Hematopoietic multipotent progenitor cell treated with erythropoietin and hydrocortisone succinate and interleukin-3 and kit ligand, for 15 days (in vitro differentiated cells): ENCODE results near the gene ATP6V0E2.
"Not testable (repeated sequence)": the region's sequence is repeated elsewhere in the genome, so short reads cannot be mapped to it uniquely, and the experiment has no call there.

Source experiments
- DNase-seq: peaks from one replicate; pipeline ENCODE4 v3.0.0-alpha.2; 2015; ENCODE audit warnings: low spot score

Gene ATP6V0E2

DNA sequence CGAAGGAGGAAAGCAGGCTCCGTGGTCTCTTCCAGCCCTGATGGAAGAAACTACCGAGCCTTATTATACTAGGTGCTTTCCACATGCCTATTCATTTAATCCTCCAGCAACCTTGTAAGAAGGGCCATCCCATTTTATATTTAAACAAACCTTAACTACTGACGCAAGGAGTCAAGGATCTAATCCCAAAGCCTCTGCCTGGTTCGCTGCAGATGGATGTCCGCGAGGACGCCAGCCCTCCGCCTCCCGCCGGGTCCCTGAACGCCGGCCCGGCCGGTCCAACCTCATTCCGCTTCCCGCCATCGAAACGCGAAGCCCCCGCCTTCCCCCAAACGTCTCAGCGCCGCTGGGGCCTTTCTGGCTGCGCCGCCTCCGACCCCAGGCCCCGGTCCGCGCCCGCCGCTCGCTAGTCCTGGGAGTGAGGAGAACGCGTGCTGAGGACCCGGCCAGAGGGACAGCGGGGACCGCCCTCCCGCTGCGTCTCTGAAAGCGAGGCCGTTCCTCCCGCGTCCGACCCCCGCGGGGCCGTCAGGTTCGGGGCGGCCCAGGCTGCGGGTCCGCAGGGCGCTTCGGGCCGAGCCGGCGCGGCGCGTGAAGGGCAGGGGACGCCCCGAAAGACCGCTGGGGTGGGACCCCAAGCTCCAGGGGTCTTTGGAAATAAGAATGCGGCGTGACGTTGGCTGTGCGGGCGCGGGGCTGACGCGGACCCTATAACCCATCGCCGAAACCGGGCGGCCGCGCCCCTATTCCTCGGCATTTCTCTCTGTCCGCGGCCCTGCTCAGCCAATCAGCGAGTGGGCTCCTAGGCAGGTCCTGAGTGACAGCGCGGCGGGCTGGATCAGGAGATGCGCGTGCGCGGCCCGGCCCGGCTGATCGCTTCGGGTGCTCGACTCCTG, at the start of gene ATP6V0E2:
ATP6V0E2 (plus strand) TSS at position 896 of the 896 bp plus-strand sequence. CDS start 97 bp downstream, outside the sequence.
- DNase-seq, result peak; percentile 75

DNA sequence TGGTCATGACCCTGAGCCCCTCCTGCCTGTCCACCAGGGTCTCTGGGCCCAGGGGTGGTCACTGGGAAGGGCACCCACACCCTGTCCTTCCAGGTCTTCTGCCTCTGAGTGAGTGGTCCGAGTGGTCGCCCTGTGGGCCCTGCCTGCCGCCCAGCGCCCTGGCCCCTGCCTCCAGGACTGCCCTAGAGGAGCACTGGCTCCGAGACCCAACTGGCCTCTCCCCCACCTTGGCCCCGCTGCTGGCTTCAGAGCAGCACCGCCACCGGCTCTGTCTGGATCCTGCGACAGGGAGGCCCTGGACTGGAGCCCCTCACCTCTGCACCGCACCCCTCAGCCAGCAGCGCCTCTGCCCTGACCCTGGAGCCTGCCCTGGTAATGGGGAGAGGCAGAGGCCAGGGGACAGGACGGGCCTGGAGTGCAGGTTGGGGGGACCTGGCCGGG, 49.4 kb upstream of the ATP6V0E2 start:
- DNase-seq, result no peak

DNA sequence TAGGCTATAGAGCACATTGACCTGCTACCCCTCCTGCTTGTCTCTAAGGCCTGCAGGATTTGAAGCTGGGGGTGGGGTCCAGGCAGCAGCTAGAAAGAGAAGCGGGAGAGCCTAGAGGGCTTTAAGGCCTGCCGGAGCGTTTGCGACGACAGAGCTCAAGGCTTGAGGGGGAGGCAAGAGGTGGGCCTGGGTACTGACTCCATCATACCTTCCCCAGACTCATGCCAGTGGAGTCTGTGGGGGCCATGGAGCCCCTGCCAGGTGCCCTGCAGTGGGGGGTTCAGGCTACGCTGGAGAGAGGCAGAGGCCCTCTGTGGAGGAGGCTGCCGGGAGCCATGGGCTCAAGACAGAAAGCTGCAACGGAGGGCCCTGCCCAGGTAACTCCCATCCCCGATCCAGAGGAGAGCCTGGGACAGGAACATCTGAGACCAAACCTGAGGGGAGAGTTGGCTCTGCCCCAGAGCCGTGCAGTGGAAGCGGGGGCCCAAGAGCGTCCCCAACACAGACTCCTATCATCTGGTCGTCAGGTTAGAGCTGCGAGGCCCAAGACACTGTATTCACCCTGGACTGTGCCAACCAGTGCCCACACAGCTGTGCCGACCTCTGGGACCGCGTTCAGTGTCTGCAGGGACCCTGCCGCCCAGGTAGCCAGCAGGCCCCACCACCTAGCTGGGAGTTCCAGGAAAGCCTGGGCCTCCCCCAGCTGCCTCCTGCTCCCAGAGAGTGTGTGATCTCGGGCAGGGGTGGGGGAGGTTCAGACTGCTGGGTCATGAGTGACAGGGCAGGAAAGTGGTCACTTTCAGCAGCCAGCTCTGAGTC, 48.8 kb upstream of the ATP6V0E2 start:
- no peak for DNase-seq

DNA sequence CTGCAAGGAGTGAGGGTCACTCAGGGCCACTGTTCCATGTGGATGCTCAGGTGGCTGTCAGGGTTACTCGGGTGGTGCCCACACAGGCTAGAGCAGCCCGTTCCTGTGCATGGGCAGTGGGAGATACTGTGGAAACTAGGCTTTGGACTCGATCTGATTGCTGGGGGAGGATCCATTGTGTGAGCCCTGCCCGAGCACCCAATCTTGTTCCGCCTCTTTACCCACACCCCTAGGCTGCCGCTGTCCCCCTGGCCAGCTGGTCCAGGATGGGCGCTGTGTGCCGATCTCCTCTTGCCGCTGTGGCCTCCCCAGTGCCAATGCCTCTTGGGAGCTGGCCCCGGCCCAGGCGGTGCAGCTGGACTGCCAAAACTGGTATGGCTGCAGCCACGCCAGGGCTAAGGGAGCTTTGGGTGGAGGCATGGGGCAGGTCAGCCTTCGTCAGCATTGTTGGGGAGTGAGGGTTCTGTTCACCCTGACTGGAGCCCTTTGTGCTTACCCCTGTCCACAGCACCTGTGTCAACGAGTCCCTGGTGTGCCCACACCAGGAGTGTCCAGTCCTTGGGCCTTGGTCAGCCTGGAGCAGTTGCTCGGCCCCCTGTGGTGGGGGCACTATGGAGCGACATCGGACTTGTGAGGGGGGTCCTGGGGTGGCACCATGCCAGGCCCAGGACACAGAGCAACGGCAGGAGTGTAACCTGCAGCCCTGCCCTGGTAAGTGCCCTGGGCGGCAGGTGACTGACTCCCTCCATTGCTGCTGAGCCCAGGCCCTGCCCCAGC, 48.0 kb upstream of the ATP6V0E2 start:
- no peak for DNase-seq

DNA sequence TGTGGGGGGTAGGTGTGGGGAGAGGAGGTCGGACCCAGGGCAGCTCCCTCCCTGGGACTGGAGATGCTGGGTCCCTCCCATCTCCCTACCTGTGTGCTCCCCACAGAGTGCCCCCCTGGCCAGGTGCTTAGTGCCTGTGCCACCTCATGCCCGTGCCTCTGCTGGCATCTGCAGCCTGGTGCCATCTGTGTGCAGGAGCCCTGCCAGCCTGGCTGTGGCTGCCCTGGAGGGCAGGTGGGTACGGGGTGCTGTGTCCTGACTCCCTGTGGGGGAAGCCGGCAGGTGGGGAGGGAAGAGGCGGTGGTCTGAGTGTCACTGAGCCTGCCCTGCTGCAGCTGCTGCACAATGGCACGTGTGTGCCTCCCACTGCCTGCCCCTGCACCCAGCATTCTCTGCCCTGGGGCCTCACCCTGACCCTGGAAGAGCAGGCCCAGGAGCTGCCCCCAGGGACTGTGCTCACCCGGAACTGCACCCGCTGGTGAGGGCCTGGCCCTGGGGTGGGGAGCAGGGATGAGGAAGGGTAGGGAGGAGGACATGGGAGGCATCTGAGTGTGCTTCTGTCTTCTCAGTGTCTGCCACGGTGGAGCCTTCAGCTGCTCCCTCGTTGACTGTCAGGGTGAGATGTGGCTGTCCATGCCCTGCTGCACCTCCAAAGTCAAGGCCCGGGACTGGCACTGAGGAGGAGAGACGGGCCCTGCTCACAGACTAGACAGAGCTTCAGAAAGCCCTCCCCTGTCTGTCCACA, 47.3 kb upstream of the ATP6V0E2 start:
- no peak for DNase-seq

DNA sequence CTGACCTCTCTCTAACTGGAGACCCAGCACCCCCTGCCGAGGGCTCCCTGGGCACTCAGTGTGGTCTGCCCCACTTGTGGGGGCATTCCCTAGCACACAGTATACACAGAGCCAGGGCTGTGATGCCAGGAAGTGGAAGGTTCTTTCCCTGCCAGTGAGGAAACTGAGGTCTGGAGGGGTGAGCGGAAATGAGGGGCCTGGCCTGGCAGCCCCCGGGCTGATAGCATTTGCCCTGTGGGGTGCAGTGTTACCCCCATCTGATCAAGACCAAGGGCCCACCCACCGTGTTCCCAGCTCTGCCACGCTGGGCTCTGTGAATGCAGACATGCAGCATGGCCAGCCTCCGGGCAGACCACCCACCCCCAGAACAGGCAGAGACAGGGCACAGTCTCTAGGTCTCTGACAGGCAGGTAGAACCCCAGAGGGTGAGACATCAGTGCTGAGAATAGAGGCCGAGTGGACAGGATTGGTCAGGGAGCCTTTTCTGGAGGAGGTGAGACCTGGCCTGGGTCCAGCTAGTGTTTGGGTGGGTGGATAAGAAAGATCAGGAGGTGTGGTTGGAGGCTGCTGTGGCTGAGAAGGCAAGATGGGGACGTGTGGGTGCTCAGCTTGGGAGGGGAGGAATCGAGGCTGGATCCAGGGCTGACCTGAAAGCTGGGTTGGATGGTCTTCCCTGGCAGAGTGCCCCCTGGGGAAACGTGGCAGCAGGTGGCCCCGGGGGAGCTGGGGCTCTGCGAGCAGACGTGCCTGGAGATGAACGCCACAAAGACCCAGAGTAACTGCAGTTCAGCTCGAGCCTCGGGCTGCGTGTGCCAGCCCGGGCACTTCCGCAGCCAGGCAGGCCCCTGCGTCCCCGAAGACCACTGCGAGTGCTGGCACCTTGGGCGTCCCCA, 46.4 kb upstream of the ATP6V0E2 start:
- DNase-seq, result no peak

DNA sequence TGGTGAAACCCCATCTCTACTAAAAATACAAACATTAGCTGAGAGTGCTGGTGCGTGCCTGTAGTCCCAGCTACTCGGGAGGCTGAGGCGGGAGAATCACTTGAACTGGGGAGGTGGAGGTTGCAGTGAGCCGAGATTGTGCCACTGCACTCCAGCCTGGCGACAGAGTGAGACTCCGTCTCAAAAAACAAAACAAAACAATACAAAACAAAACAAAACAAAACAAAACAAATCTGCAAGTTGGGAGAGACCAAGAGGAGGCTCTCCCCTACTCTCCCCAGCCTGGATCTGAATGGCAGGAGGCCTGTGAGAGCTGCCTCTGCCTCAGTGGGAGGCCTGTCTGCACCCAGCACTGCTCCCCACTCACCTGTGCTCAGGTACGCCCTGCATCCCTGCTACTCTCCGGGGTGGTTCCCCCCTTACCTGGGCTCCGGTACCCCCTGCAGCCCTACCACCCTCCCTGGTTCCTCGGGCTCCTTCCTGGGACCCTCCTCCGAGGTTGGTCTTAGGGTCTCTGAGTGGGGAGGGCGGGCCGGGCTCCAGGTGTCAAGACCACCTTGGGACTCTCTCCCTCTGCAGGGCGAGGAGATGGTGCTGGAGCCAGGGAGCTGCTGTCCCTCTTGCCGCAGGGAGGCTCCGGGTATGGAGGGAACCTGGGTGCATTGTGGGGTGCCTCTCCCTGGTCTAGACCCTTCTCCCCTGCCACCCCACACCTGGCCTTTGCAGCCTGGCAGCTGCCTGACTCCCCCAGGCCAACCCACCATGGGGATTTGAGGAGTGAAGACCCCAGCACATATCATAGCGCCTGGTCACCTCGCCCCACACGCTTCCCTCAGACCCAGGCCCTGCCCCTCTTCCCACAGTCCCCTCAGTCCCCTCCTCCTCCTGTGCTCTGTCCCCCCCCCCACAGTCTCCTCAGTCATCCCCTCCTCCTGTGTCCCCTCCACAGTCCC, 45.1 kb upstream of the ATP6V0E2 start:
- no peak for DNase-seq

DNA sequence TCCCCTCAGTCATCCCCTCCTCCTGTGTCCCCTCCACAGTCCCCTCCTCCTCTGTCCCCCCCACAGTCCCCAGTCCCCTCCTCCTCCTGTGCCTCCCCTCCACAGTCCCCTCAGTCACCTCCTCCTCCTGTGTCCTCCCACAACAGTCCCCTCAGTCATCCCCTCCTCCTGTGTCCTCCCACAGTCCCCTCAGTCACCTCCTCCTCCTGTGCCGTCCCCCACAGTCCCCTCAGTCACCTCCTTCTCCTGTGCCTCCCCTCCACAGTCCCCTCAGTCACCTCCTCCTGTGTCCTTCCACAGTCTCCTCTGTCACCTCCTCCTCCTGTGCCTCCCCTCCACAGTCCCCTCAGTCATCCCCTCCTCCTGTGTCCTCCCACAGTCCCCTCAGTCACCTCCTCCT, 43.2 kb upstream of the ATP6V0E2 start:
- not testable (repeated sequence) for DNase-seq

DNA sequence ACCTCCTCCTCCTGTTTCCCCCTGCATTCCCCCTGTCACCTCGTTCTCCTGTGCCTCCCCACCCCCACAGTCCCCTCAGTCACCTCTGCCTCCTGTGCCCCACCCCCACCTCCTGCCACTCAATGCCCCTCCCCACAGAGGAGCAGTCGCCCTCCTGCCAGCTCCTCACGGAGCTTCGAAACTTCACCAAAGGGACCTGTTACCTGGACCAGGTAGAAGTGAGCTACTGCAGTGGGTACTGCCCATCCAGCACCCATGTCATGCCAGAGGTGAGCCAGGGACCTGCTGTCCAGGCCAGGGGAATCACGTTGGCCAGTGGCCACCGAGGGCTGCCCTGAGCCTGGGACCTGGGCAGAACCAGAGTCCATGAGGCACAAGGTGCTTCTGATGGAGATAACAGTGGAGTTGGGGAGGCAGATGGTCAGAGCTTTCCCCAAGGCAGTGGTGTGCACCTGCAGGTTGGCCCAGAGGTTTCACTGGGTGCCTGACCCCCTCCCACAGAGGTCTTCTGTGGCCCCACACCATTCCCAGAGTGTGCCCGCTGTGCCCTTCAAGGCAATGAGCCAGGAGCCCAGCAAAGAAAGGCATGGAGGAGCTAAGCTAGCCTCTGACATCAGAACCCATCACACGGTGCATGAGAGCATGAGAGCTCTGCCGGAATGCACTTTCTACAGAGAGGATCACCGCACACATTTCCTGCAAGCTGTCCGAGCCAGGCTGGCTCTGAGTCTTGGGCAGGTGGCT, 42.6 kb upstream of the ATP6V0E2 start:
- DNase-seq, result no peak

DNA sequence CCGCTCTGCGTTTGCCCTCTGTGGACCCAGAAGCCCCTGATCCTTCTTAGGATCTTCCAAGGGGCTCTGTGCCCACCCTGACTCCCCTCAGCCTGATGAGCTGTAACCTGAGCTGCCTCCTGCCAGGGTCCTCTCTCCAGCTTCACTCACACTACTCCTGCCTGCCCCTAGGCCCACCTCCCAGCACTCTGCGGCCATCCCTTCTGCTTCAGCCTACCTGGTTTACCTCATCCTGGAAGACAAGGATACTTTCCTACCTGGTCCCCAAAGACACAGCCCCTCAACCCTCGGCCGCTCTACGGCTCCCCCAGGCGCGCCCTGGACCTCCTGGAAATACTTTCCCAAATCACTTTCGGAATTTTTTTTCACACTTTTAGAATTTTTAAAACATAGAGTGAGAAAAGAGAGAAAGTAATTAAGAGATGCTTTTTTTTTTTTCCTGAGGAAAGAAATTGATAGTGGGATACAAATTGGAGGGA, 42.0 kb upstream of the ATP6V0E2 start:
- no peak for DNase-seq

DNA sequence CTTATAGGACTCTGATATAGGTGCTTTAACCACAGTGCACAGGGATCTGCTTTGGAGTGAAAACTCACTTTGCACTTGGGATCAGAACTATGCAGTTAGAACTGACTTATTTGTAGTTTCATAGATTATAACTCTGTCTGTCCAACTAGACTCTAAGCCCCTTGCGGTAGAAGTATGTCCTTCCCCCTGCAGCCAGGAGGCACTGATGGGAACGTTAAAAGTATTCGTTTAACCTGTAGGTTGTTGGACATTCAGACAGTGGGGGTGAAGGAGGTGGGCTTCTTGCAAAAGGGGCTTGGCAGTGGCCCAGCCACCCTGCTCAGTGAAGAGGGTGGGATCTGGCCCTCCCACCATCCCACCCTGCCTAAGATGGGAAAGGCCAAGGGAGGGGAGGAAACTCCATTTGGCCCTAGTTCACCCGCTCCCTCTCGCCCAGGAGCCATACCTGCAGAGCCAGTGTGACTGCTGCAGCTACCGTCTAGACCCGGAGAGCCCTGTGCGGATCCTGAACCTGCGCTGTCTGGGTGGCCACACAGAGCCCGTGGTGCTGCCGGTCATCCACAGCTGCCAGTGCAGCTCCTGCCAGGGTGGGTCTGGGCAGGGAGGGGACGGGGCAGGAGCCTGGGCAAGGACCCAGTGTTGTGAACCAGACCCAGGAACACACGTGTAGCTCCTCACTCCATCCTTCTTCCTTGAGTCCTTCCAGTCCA, 41.3 kb upstream of the ATP6V0E2 start:
- DNase-seq, result no peak

DNA sequence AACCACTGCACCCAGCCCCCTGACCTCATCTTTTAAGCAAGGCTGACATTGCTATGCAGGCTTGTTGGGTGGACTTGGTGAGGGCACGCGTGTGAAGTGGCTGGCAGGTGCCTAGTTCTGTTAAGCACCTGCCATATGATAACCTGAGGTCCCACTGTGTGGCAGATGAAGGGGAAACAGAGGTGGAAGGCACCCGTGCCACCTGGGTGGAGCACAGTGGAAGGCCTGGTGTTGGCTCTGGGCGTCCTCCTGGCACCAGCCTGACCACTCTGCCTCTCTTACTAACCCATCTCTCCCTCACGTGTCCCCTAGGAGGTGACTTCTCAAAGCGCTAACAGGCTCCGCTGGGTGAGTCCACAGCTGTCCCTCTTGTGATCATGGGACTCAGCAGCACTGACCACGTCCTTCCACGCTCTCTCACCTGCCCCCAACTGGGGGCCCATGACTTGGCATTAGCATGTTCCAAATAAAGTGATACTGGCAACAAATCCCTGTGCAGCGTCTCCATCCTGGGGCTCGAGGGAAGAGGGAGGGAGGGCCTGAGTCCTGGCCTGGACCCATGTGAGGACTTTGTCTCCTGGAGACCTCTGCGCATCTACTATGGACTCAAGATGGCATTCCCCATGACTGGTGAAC, 40.2 kb upstream of the ATP6V0E2 start:
- no peak for DNase-seq

DNA sequence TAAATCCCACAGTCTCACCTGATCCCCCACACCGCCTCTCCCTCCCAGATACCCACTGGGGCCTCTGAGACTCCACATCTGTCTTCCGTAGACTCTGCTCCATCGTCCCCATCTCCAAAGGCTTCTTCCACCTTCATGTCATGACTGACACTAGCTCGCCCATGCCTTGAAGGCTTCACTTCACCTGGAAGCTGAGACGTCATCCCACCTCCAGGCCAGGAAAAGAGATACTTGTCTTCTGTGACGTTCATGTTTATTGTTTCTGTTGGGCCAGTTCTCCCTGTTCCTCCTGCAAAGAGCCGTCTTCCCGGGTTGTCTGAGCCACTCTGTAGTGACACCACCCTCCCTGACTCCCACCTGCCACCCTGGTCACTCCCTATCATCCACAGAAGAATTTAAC, 39.2 kb upstream of the ATP6V0E2 start:
- DNase-seq, result no peak

DNA sequence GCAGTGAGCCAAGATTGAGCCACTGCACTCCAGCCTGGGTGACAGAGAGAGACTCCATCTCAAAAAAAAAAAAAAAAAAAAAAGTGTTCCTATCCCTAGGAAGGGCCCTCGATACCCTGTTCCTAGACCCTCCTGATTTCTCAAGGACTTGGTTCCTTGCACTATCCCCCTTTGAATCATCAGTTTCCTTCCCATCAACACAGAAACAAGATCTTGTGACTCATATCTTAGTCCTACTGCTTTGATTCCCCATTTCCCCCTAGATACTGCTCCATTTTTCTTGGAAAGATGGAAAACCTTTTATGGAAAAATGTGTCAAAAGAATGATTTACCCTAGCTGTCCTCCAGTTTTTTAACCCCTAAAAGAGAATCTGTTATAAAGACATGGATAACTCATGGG, 37.3 kb upstream of the ATP6V0E2 start:
- no peak for DNase-seq

DNA sequence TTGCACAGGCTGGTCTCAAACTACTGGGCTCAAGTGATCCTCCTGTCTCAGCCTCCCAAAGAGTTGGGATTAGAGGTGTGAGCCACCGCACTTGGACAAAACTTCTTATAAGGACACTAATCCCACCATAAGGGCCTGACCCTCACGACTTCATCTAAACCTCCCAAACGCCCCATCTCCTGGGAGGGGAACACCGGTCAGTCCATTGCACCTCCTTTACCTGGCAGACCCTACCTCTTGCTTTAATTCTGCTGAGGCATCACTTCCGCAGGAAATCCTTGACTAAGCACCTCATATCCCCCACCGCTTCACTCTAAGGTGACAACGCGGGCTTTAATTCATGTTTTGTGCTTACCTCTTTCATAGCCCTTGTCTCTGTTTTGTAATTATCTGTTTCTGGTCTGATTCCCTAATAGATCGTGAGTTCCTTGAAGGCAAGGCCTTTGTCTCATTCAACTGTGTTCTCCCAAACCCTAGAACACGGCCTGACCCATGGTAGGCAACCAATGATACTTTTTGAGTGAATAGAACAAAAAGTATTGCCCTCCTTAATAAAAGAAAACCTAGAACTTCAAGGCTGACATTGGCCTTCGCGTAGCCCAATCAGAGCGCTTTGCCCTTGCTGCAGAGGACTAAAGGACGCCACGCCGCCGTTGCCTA, 36.1 kb upstream of the ATP6V0E2 start:
- no peak for DNase-seq

DNA sequence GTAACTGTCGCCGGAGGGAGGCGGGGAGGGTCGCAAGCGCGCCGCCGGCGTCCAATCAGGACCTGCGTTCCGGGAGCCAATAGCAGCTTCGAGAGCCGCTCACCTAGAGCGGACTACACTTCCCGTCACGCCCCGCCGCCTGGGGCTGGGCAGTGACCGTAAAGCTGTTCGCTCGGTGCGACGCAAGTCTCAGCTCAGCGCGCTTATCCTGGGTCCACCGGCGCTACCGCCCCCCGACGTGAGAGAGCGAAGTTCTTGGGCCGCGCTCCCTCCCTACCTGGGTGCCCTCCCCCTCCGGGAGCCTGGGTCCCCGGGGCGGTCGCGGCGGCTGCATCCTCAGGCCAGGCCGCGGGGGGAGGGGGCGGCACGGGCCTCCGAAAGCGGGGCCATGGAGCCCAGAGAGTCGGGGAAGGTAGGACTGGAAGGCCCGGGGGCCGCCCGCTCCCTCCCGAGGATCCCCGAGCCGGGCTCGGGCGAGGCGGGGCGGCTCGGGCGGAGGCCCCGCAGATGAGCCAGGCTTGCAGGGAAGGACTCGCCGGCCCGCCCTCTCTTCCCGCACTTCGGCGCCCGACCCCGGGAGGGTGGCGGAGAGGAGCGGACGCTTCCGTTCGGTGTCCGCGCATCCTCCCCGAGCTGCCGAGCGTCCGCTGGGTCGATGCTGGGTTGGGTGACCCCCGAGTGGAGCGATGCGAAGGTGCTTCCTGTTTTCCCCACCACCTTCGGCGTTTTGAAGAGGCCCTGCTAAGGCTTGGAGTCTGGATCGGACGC, 35.4 kb upstream of the ATP6V0E2 start, which contains the start of gene ZNF862:
ZNF862 (plus strand) TSS at position 152 of the 768 bp plus-strand sequence; CDS start at position 389, 237 bp downstream.
- peak; percentile 93 for DNase-seq
